Activated naive CD4-positive, alpha-beta T cell treated with anti-CD3 and anti-CD28 coated beads, Interleukin-2, amount 50 U/mL, for 16 hours (primary cell): ENCODE data around the gene CRYGA.
"Not testable (repeated sequence)": the region's sequence is repeated elsewhere in the genome, so short reads cannot be mapped to it uniquely, and the experiment has no call there.

ENCODE experiments used
- DNase-seq: peaks from one replicate; pipeline ENCODE4 v3.0.0-alpha.2; 2020

CRYGA gene

GRCh38 chr2:208125251-208125650 lies 38.1 kb downstream of the CRYGA start:
- no peak for DNase-seq

DNA sequence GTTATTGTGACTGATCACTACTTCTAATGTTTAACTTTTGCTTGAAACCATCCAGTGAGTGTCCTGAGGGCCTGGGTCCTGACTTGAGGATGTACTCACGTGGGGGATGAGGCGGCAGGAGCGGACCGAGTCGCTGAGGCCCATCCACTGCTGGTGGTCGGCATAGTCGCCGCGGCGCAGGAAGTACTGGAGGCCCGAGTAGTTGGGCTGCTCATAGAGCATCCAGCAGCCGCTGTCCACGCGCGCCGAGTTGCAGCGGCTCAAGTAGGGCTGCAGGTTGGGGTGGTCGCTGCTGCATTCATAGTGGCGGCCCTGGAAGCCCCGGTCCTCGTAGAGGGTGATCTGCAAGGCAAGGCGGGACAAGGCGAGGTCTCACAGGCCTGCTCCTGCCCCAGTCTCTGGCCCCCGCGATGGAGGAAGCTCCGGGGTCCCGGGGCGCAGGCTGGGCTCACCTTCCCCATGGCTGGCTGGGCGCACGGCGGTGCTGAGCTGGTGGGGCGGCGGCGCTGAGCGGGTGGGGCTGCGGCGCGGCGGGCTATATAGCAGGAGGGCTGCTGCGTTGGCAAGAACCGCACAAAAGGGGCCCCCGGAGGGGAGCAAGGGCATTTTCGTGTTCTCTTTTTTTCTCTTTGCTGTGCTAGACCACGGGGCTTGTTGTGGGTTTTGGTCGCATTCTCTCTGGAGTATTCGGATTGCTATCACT lies 39.2 kb downstream of the CRYGA start, which contains the start of gene CRYGD:
Gene CRYGD (minus strand): TSS at position 512 of the 703 bp plus-strand sequence. CDS start 51 bp downstream, at position 461.
- DNase-seq: not testable (repeated sequence)

GRCh38 chr2:208122248-208122647 lies 41.1 kb downstream of the CRYGA start:
- no peak for DNase-seq

- DNase-seq: no peak
Measured at GRCh38 chr2:208118918-208119317, 44.5 kb downstream of the CRYGA start.

DNA sequence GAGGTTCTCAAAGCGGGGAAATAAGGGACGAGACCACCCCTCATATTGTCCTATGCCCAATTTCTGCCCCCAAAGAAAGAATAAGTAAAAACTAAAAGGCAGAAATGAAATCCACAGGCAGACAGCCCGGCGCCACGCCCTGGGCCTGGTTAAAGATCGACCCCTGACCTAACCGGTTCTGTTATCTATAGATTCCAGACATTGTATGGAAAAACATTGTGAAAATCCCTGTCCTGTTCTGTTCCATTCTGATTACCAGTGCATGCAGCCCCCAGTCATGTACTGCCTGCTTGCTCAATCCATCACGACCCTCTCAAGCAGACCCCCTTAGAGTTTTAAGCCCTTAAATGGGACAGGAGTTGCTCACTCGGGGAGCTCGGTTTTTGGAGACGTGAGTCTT lies 46.0 kb downstream of the CRYGA start:
- DNase-seq: not testable (repeated sequence)

GRCh38 chr2:208112969-208113368 lies 50.4 kb downstream of the CRYGA start:
- no peak for DNase-seq

DNA sequence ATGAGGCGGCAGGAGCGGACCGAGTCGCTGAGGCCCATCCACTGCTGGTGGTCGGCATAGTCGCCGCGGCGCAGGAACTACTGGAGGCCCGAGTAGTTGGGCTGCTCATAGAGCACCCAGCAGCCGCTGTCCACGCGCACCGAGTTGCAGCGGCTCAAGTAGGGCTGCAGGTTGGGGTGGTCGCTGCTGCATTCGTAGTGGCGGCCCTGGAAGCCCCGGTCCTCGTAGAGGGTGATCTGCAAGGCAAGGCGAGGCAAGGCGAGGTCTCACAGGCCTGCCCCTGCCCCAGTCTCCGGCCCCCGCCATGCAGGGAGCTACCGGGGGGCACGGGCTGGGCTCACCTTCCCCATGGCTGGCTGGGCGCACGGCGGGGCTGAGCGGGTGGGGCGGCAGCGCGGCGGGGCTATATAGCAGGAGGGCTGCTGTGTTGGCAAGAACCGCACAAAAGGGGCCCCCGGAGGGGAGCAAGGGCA lies 51.1 kb downstream of the CRYGA start:
- not testable (repeated sequence) for DNase-seq
